A673 (cell line): ENCODE results near the gene CDHR4.

Experiments
- EZH2 ChIP-seq: fragments of 200-600 bp; sonication (generic); IDR thresholded peaks from 2 replicates; pipeline ENCODE4 v1.6.1; 2017; ENCODE audit warnings: borderline replicate concordance, low read depth, mild to moderate bottlenecking, mixed read lengths, antibody characterized with exemption, low read length; ENCODE audit not compliant: poor library complexity, severe bottlenecking
- TF ChIP-seq, protein P1 (sequence below): fragments of 300-800, 200-600 bp; sonication (generic); conservative IDR thresholded peaks from 2 replicates; pipeline ENCODE4 v1.5.1; 2017; ENCODE audit warnings: low read depth, mild to moderate bottlenecking, antibody characterized with exemption, low read length, moderate library complexity, mixed read lengths

- TF ChIP-seq, protein P1, sequence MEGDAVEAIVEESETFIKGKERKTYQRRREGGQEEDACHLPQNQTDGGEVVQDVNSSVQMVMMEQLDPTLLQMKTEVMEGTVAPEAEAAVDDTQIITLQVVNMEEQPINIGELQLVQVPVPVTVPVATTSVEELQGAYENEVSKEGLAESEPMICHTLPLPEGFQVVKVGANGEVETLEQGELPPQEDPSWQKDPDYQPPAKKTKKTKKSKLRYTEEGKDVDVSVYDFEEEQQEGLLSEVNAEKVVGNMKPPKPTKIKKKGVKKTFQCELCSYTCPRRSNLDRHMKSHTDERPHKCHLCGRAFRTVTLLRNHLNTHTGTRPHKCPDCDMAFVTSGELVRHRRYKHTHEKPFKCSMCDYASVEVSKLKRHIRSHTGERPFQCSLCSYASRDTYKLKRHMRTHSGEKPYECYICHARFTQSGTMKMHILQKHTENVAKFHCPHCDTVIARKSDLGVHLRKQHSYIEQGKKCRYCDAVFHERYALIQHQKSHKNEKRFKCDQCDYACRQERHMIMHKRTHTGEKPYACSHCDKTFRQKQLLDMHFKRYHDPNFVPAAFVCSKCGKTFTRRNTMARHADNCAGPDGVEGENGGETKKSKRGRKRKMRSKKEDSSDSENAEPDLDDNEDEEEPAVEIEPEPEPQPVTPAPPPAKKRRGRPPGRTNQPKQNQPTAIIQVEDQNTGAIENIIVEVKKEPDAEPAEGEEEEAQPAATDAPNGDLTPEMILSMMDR: no peak
- no peak for TF ChIP-seq EZH2
Observed at GRCh38 chr3:49794926-49795905, 4.5 kb downstream of the CDHR4 start.
